H9 (cell line): ENCODE data around the gene ROBO4. TPM values are rescaled to one million over a fixed set of nuclear protein-coding genes. Genes with fewer than 3 reads are reported as not detected.

Source experiments
- DNase-seq: peaks from one replicate; pipeline ENCODE4 v3.0.0-alpha.2; 2017
- H2AFZ ChIP-seq: one replicate; pipeline ENCODE4 v1.6.1; 2013; ENCODE audit warnings: mild to moderate bottlenecking, low read length, control low read depth, moderate library complexity
- H2AK5ac ChIP-seq: 2 replicates; pipeline ENCODE4 v1.6.1; 2013; ENCODE audit warnings: low read length, control low read depth, mixed read lengths; ENCODE audit not compliant: insufficient read length
- H2BK120ac ChIP-seq: one replicate; pipeline ENCODE4 v1.6.1; 2013; ENCODE audit warnings: low read depth, mild to moderate bottlenecking, low read length, control low read depth, inconsistent platforms; ENCODE audit not compliant: poor library complexity, severe bottlenecking
- H2BK12ac ChIP-seq: 2 replicates; pipeline ENCODE4 v1.6.1; 2013; ENCODE audit warnings: low read length, control low read depth, mixed read lengths, low read depth; ENCODE audit not compliant: insufficient read length
- H2BK15ac ChIP-seq: 2 replicates; pipeline ENCODE4 v1.6.1; 2013; ENCODE audit warnings: low read depth, low read length, control low read depth
- H2BK20ac ChIP-seq: one replicate; pipeline ENCODE4 v1.6.1; 2013; ENCODE audit warnings: low read depth, mild to moderate bottlenecking, low read length, control low read depth, inconsistent platforms; ENCODE audit not compliant: poor library complexity, severe bottlenecking
- H2BK5ac ChIP-seq: 2 replicates; pipeline ENCODE4 v1.6.1; 2013; ENCODE audit warnings: low read length, control low read depth, mixed read lengths; ENCODE audit not compliant: insufficient read length
- H3K14ac ChIP-seq: 2 replicates; pipeline ENCODE4 v1.6.1; 2013; ENCODE audit warnings: low read length, control low read depth; ENCODE audit not compliant: insufficient read depth
- H3K18ac ChIP-seq: 2 replicates; pipeline ENCODE4 v1.6.1; 2013; ENCODE audit warnings: low read depth, mild to moderate bottlenecking, mixed read lengths, low read length, control low read depth; ENCODE audit not compliant: insufficient read length
- H3K23ac ChIP-seq: 2 replicates; pipeline ENCODE4 v1.6.1; 2013; ENCODE audit warnings: low read length, control low read depth, mixed read lengths, low read depth; ENCODE audit not compliant: insufficient read length
- H3K23me2 ChIP-seq: 2 replicates; pipeline ENCODE4 v1.6.1; 2013; ENCODE audit warnings: low read depth, mild to moderate bottlenecking, mixed read lengths, low read length, control low read depth; ENCODE audit not compliant: insufficient read length, poor library complexity, severe bottlenecking
- H3K27ac ChIP-seq: 2 replicates; pipeline ENCODE4 v1.5.1; 2013; ENCODE audit warnings: low read length, control low read depth, mixed read lengths, low read depth; ENCODE audit not compliant: insufficient read length
- H3K27me3 ChIP-seq: 2 replicates; pipeline ENCODE4 v1.6.1; 2013; ENCODE audit warnings: low read length, control low read depth, inconsistent platforms; ENCODE audit not compliant: insufficient read depth
- H3K4ac ChIP-seq: 2 replicates; pipeline ENCODE4 v1.6.1; 2013; ENCODE audit warnings: low read depth, mild to moderate bottlenecking, control low read depth, inconsistent platforms, low read length, moderate library complexity
- H3K4me1 ChIP-seq: 2 replicates; pipeline ENCODE4 v1.6.1; 2013; ENCODE audit warnings: low read length, control low read depth, inconsistent platforms; ENCODE audit not compliant: insufficient read depth
- H3K4me2 ChIP-seq: 2 replicates; pipeline ENCODE4 v1.6.1; 2013; ENCODE audit warnings: low read length, control low read depth, mixed read lengths; ENCODE audit not compliant: insufficient read length, insufficient read depth
- H3K56ac ChIP-seq: 2 replicates; pipeline ENCODE4 v1.6.1; 2013; ENCODE audit warnings: low read depth, mild to moderate bottlenecking, mixed read lengths, low read length, control low read depth; ENCODE audit not compliant: insufficient read length
- H3K79me1 ChIP-seq: 2 replicates; pipeline ENCODE4 v1.6.1; 2013; ENCODE audit warnings: low read depth, mild to moderate bottlenecking, moderate library complexity, low read length, control low read depth, inconsistent platforms; ENCODE audit not compliant: insufficient read depth, poor library complexity, severe bottlenecking
- H3K79me2 ChIP-seq: 2 replicates; pipeline ENCODE4 v1.6.1; 2013; ENCODE audit warnings: low read length, control low read depth, inconsistent platforms; ENCODE audit not compliant: insufficient read depth
- H3K9ac ChIP-seq: 2 replicates; pipeline ENCODE4 v1.6.1; 2013; ENCODE audit warnings: low read length, control low read depth, mixed read lengths; ENCODE audit not compliant: insufficient read length; ENCODE audit errors: extremely low read depth
- H3K9me3 ChIP-seq: one replicate; pipeline ENCODE4 v1.6.1; 2013; ENCODE audit warnings: low read depth, low read length, inconsistent platforms; ENCODE audit not compliant: control insufficient read depth
- H3T11ph ChIP-seq: one replicate; pipeline ENCODE4 v1.6.1; 2013; ENCODE audit warnings: mild to moderate bottlenecking, low read length, control low read depth, inconsistent platforms
- H4K20me1 ChIP-seq: one replicate; pipeline ENCODE4 v1.6.1; 2013; ENCODE audit not compliant: control insufficient read depth, insufficient read length, insufficient read depth
- H4K5ac ChIP-seq: 2 replicates; pipeline ENCODE4 v1.6.1; 2013; ENCODE audit warnings: low read depth, mild to moderate bottlenecking, mixed read lengths, low read length, control low read depth; ENCODE audit not compliant: insufficient read length
- H4K8ac ChIP-seq: replicated peaks from 2 replicates; pipeline ENCODE4 v1.6.1; 2013; ENCODE audit warnings: low read length, control low read depth, mixed read lengths, low read depth; ENCODE audit not compliant: insufficient read length
- H4K91ac ChIP-seq: 2 replicates; pipeline ENCODE4 v1.6.1; 2013; ENCODE audit warnings: low read depth, mild to moderate bottlenecking, moderate library complexity, mixed read lengths, low read length, control low read depth; ENCODE audit not compliant: insufficient read length
- H3K27ac Mint-ChIP-seq, 3 experiments: 2 replicates in 2 of 3; 3 replicates in 1 of 3; pipeline ENCODE4 v1.8.0; 2020 to 2021; ENCODE audit warnings: mixed read lengths in 3 of 3, mild to moderate bottlenecking in 1 of 3, moderate library complexity in 1 of 3
- H3K27me3 Mint-ChIP-seq: 2 replicates; pipeline ENCODE4 v1.8.0; 2021; ENCODE audit warnings: low read depth, mild to moderate bottlenecking, moderate library complexity, mixed read lengths
- H3K36me3 Mint-ChIP-seq, 3 experiments: 2 replicates in 2 of 3; 3 replicates in 1 of 3; pipeline ENCODE4 v1.8.0; 2020 to 2021; ENCODE audit warnings: low read depth in 3 of 3, mixed read lengths in 3 of 3; ENCODE audit not compliant: insufficient read depth in 1 of 3
- H3K4me1 Mint-ChIP-seq, 2 experiments: 2 replicates each; pipeline ENCODE4 v1.8.0; 2020; ENCODE audit warnings: mixed read lengths in 2 of 2
- H3K4me3 Mint-ChIP-seq, 2 experiments: 2 replicates in 1 of 2; 3 replicates in 1 of 2; pipeline ENCODE4 v1.8.0; 2020 to 2021; ENCODE audit warnings: mild to moderate bottlenecking in 2 of 2, mixed read lengths in 2 of 2, moderate library complexity in 1 of 2
- H3K9me3 Mint-ChIP-seq, 2 experiments: 2 replicates in 1 of 2; 3 replicates in 1 of 2; pipeline ENCODE4 v1.8.0; 2020; ENCODE audit warnings: mild to moderate bottlenecking in 2 of 2, mixed read lengths in 2 of 2, moderate library complexity in 1 of 2
- WGBS: extraction: QIAGEN DNeasy Blood & Tissue Kit; methylation state at CpG from one replicate; pipeline ENCODE4 v1.1.7; 2013; ENCODE audit warnings: missing lambda C conversion rate, low lambda C conversion rate, mixed read lengths; ENCODE audit not compliant: insufficient read length; ENCODE audit errors: extremely low coverage; 5-methylcytosine and 5-hydroxymethylcytosine counted together
- total RNA-seq: library from RNA; stranded (reverse); gene quantifications from 2 replicates; pipeline ENCODE4 v1.2.1, GENCODE V29; 2021
- TF ChIP-seq, protein P1 (sequence below): fragments of 200-600 bp; sonication (generic); conservative IDR thresholded peaks from 3 replicates; pipeline ENCODE4 v1.8.0; 2021; ENCODE audit warnings: antibody characterized with exemption, mild to moderate bottlenecking

ROBO4 gene
- total RNA-seq, 1 experiment from 2014 or later: not detected

DNA sequence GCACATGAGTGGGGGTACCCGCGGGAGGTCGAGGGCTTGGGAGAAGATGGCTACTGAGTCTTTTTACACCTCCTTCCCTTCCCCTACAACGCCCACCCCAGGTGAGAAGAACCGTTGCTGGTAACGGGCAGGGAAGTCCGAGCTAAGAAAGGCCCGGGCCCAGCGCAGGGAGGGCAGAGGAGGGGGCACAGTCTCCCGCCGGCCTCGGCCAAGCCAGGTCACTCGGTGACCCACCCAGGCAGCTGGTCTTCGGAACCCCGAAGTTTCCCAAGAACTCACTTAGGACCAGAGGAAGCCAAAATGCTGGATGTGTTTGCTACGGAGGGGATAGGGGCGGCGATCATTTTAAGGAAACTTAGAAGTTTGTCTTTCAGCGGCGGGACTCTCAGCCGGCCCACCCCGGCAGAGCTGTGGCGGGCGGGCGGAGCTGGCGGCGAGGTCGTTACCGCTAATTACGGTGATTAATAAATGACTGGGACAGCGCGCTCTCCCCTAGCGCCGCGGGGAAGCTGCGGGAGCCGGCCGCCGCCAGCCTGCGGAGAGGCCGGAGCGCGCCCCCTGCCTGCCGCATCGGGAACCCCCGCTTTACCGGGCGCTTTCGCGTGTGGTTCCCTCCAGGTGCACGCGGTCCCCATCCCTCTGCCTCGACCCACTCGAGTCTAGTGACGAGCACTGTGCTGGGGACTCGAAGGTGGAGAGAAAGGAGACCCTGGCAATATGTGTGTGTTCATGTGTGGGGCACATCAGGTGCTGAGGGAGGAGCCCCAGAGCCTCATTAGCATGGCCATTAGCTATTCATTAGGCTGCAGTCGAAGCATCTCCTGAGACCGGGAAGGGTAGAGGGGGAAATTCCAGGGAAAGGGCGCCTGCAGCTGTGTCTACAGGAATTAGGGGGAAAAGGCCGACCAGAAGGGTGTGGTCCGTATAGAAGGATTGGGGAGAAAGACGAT is 31.5 kb downstream of the ROBO4 start:
- H2BK15ac ChIP-seq: no peak overlapping the region
- no CpG with 5 or more reads among the region's 62 CpGs for WGBS
- no peak overlapping the region for H2BK12ac ChIP-seq
- H3K9me3 ChIP-seq: no peaks in the 10 kb centered on the region
- H3K27me3 ChIP-seq: peaks cover 96% of the 10 kb centered on the region
- no peak overlapping the region for H3K9ac ChIP-seq
- H3K27ac ChIP-seq: no peak overlapping the region
- no peaks in the 10 kb centered on the region; the same call in 1 of the 2 replicates for H3K4me1 ChIP-seq
- H2AK5ac ChIP-seq: no peak overlapping the region
- no peak overlapping the region for H3K18ac ChIP-seq
- no peaks in the 10 kb centered on the region for H3K79me2 ChIP-seq
- H3K4me2 ChIP-seq: peak overlapping the region; percentile 51
- peaks cover 100% of the 10 kb centered on the region for H3K27me3 Mint-ChIP-seq
- TF ChIP-seq, protein P1, sequence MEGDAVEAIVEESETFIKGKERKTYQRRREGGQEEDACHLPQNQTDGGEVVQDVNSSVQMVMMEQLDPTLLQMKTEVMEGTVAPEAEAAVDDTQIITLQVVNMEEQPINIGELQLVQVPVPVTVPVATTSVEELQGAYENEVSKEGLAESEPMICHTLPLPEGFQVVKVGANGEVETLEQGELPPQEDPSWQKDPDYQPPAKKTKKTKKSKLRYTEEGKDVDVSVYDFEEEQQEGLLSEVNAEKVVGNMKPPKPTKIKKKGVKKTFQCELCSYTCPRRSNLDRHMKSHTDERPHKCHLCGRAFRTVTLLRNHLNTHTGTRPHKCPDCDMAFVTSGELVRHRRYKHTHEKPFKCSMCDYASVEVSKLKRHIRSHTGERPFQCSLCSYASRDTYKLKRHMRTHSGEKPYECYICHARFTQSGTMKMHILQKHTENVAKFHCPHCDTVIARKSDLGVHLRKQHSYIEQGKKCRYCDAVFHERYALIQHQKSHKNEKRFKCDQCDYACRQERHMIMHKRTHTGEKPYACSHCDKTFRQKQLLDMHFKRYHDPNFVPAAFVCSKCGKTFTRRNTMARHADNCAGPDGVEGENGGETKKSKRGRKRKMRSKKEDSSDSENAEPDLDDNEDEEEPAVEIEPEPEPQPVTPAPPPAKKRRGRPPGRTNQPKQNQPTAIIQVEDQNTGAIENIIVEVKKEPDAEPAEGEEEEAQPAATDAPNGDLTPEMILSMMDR: peak; percentile 94
- no peak overlapping the region for H3K4ac ChIP-seq
- peak overlapping the region; percentile 44 to 73 for H3K4me3 Mint-ChIP-seq
- no peak overlapping the region for H3K56ac ChIP-seq
- H3K36me3 Mint-ChIP-seq: no peaks in the 10 kb centered on the region; a peak in 1 of 7 replicates
- H3K14ac ChIP-seq: no peak overlapping the region
- H3T11ph ChIP-seq: no peak overlapping the region
- no peak overlapping the region for H3K23ac ChIP-seq
- H3K23me2 ChIP-seq: peaks cover 3% of the 10 kb centered on the region
- no peak overlapping the region for H2BK20ac ChIP-seq
- H4K5ac ChIP-seq: no peak overlapping the region
- no peaks in the 10 kb centered on the region for H3K79me1 ChIP-seq
- no peak overlapping the region for H2AFZ ChIP-seq
- no peak overlapping the region for H2BK120ac ChIP-seq
- no peak overlapping the region for H3K27ac Mint-ChIP-seq
- peak; percentile 64 for DNase-seq
- no peak overlapping the region for H2BK5ac ChIP-seq
- H4K91ac ChIP-seq: no peak overlapping the region
- peaks cover 18 to 56% of the 10 kb centered on the region in 2 experiments for H3K4me1 Mint-ChIP-seq
- H3K9me3 Mint-ChIP-seq: no peaks in the 10 kb centered on the region; a peak in 3 of 5 replicates
- H4K8ac ChIP-seq: no peak overlapping the region
- no peaks in the 10 kb centered on the region for H4K20me1 ChIP-seq
